ENCODE results near the gene RNF121. TPM values are rescaled to one million over a fixed set of nuclear protein-coding genes. Genes with fewer than 3 reads are reported as not detected.

The RNF121 gene
- total and polyA plus RNA-seq, 4 donors: 10.2 to 31.1 (median 14.2) TPM

DNA sequence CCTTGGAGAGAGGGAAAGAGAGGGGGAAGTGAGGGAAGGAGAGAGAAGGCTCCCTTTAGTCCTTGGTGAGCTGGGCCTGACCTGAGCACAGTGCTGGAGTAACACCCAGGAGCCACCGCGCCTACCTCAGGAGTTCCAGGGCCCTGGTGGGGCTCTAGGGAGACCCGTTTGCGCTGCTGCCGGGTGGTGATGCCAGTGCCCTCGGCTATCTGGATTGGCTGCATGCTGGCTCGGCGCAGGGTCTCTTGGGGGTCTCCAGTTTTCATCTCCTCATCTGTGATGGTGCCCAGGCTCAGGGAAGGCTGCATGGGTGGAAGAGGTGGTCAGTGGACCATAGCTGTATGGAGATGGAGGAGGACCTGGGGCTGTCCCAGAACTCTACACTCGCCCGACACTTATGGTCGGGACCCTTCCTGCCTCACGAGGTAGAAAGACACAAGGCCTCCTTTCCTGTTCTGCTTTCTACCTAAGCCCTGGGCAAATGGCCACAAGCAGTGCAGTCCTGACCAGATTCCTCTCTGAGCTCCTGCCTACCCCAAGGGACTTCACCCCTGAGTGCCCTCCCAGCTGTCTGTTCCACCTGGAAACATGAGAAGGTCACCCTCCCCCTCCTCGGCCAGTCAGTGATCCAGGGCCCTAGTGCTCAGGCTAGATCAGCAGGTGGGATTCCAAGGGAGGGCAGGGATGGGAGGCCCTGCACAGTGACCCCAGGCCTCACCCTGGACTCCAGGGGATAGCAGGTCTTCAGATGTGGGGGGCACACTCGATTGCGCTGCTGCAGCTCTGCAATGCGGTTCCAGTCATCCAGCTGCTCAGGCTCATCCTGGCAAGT is 75.9 kb downstream of the RNF121 start:
- Histone ChIP-seq H3K4me3 (ENCODE audit: low read depth in 1 of 3, low read length in 3 of 3) (no peak overlapping the region), H3K9me3 (ENCODE audit: control insufficient read depth in 4 of 4, low read length in 3 of 4) (no peaks in the 10 kb centered on the region), H3K9ac (ENCODE audit: low read depth in 1 of 2, low read length in 2 of 2) (no peak overlapping the region), H3K27ac (ENCODE audit: low read depth in 1 of 2, low read length in 2 of 2) (no peak overlapping the region), H3K36me3 (ENCODE audit: control insufficient read depth in 4 of 4, insufficient read depth in 3 of 4, low read depth in 1 of 4, low read length in 3 of 4) (peaks cover 24 to 81% (median 72%) of the 10 kb centered on the region in 4 donors), H3K27me3 (ENCODE audit: control insufficient read depth in 4 of 4, insufficient read depth in 4 of 4, low read length in 3 of 4) (no peaks in the 10 kb centered on the region), H3K4me1 (ENCODE audit: control insufficient read depth in 4 of 4, insufficient read depth in 4 of 4, low read length in 3 of 4) (peaks cover 0 to 5% (median 2%) of the 10 kb centered on the region in 4 donors)
- no peak for DNase-seq (ENCODE audit: low spot score)
- 95% methylated on average over 16 of the region's 16 CpGs for WGBS
- TF ChIP-seq, protein P1, sequence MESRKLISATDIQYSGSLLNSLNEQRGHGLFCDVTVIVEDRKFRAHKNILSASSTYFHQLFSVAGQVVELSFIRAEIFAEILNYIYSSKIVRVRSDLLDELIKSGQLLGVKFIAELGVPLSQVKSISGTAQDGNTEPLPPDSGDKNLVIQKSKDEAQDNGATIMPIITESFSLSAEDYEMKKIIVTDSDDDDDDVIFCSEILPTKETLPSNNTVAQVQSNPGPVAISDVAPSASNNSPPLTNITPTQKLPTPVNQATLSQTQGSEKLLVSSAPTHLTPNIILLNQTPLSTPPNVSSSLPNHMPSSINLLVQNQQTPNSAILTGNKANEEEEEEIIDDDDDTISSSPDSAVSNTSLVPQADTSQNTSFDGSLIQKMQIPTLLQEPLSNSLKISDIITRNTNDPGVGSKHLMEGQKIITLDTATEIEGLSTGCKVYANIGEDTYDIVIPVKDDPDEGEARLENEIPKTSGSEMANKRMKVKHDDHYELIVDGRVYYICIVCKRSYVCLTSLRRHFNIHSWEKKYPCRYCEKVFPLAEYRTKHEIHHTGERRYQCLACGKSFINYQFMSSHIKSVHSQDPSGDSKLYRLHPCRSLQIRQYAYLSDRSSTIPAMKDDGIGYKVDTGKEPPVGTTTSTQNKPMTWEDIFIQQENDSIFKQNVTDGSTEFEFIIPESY (IDR thresholded peaks at IDR 0.05): no peak
- TF ChIP-seq, protein P2, sequence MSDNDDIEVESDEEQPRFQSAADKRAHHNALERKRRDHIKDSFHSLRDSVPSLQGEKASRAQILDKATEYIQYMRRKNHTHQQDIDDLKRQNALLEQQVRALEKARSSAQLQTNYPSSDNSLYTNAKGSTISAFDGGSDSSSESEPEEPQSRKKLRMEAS (IDR thresholded peaks at IDR 0.05): no peak
- TF ChIP-seq FOXA1 (IDR thresholded peaks at IDR 0.05) (no peak), RXRA (IDR thresholded peaks at IDR 0.05) (no peak), SP1 (IDR thresholded peaks at IDR 0.05) (no peak), HNF4A (conservative IDR thresholded peaks at IDR 0.05) (no peak), GABPA (IDR thresholded peaks at IDR 0.05 in 1 of 2, conservative IDR thresholded peaks at IDR 0.05 in 1 of 2) (no peak), JUND (IDR thresholded peaks at IDR 0.05) (no peak), EGR1 (IDR thresholded peaks at IDR 0.05; ENCODE audit: low read depth in 2 of 2) (no peak), TAF1 (conservative IDR thresholded peaks at IDR 0.05) (no peak), RAD21 (IDR thresholded peaks at IDR 0.05) (no peak), FOXA2 (IDR thresholded peaks at IDR 0.05) (no peak)
- TF ChIP-seq, protein P3, sequence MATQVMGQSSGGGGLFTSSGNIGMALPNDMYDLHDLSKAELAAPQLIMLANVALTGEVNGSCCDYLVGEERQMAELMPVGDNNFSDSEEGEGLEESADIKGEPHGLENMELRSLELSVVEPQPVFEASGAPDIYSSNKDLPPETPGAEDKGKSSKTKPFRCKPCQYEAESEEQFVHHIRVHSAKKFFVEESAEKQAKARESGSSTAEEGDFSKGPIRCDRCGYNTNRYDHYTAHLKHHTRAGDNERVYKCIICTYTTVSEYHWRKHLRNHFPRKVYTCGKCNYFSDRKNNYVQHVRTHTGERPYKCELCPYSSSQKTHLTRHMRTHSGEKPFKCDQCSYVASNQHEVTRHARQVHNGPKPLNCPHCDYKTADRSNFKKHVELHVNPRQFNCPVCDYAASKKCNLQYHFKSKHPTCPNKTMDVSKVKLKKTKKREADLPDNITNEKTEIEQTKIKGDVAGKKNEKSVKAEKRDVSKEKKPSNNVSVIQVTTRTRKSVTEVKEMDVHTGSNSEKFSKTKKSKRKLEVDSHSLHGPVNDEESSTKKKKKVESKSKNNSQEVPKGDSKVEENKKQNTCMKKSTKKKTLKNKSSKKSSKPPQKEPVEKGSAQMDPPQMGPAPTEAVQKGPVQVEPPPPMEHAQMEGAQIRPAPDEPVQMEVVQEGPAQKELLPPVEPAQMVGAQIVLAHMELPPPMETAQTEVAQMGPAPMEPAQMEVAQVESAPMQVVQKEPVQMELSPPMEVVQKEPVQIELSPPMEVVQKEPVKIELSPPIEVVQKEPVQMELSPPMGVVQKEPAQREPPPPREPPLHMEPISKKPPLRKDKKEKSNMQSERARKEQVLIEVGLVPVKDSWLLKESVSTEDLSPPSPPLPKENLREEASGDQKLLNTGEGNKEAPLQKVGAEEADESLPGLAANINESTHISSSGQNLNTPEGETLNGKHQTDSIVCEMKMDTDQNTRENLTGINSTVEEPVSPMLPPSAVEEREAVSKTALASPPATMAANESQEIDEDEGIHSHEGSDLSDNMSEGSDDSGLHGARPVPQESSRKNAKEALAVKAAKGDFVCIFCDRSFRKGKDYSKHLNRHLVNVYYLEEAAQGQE (IDR thresholded peaks at IDR 0.05): no peak

DNA sequence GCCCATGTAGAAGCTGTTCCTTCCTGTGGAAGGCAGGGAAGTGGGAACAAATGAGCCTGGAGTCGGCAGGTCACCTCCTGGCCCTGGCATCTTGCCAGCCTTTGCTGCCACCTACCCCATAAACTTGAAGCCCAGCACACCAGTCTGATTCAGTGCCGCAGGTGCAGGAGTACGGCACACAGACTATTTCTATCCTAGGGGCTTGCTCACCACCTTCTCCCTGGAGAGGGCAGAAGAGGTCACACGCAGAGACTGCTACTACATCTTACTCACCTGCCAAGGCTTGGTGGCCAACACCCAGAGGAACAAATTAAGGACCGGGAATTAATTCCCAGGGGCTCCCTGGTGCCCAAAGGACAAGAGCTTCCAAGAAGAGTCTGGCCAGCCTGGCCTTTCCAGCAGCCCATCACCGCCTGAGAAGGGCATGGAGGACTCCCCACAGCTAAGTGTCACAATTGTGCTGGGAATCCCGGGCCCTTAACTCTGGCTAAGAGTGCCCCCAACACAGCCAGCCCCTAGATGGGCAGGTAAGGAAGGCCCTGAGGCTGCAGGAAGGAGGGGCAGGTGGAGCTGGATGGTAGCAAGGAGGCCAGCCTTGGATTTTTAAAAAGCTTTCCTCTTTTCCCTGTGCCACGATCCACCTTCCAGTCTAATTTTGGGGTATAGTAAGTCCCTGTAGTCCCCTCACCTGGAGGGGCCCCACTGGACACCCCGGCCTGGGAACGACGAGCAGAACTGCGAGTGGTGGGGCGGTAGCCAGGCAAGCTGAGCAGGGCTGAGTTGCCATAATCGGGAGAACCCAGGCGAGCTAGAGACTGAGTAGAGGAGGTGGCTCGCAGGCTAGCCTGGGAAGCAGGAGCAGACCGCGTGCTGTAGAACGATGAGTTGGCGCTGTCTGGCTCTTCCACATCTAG is 76.8 kb downstream of the RNF121 start:
- Histone ChIP-seq H3K36me3 (ENCODE audit: control insufficient read depth in 4 of 4, insufficient read depth in 3 of 4, low read depth in 1 of 4, low read length in 3 of 4) (peaks cover 24 to 90% (median 79%) of the 10 kb centered on the region in 4 donors), H3K27me3 (ENCODE audit: control insufficient read depth in 4 of 4, insufficient read depth in 4 of 4, low read length in 3 of 4) (no peaks in the 10 kb centered on the region), H3K27ac (ENCODE audit: low read depth in 1 of 2, low read length in 2 of 2) (no peak overlapping the region), H3K4me3 (ENCODE audit: low read depth in 1 of 3, low read length in 3 of 3) (no peak overlapping the region), H3K9me3 (ENCODE audit: control insufficient read depth in 4 of 4, low read length in 3 of 4) (no peaks in the 10 kb centered on the region), H3K9ac (ENCODE audit: low read depth in 1 of 2, low read length in 2 of 2) (no peak overlapping the region), H3K4me1 (ENCODE audit: control insufficient read depth in 4 of 4, insufficient read depth in 4 of 4, low read length in 3 of 4) (no peaks in the 10 kb centered on the region)
- no peak for DNase-seq (ENCODE audit: low spot score)
- WGBS: 90% methylated on average over 20 of the region's 20 CpGs
- TF ChIP-seq, protein P4, sequence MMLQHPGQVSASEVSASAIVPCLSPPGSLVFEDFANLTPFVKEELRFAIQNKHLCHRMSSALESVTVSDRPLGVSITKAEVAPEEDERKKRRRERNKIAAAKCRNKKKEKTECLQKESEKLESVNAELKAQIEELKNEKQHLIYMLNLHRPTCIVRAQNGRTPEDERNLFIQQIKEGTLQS (IDR thresholded peaks at IDR 0.05): no peak
- TF ChIP-seq, protein P1 (IDR thresholded peaks at IDR 0.05): no peak
- TF ChIP-seq SP1 (IDR thresholded peaks at IDR 0.05) (no peak), FOXA1 (IDR thresholded peaks at IDR 0.05) (no peak), TAF1 (conservative IDR thresholded peaks at IDR 0.05) (no peak), NR2F2 (IDR thresholded peaks at IDR 0.05) (no peak), HNF4A (conservative IDR thresholded peaks at IDR 0.05) (no peak), GABPA (IDR thresholded peaks at IDR 0.05 in 1 of 2, conservative IDR thresholded peaks at IDR 0.05 in 1 of 2) (no peak), JUND (IDR thresholded peaks at IDR 0.05) (no peak), EGR1 (IDR thresholded peaks at IDR 0.05; ENCODE audit: low read depth in 2 of 2) (no peak)
- TF ChIP-seq, protein P3 (IDR thresholded peaks at IDR 0.05): no peak
- TF ChIP-seq, protein P2 (IDR thresholded peaks at IDR 0.05): no peak
